ENCODE measurements around the gene ATRAID.

Gene ATRAID

GRCh38 chr2:27220091-27220490 is 8.2 kb downstream of the ATRAID start:
- DNase-seq = no peak

GRCh38 chr2:27221166-27221565 is 9.3 kb downstream of the ATRAID start:
- DNase-seq = no peak

- no peak for DNase-seq
These were observed 10.6 kb downstream of the ATRAID start for GRCh38 chr2:27222407-27222806.

GRCh38 chr2:27223416-27223815 is 11.6 kb downstream of the ATRAID start:
- no peak for DNase-seq

- no peak for DNase-seq
These were observed 13.7 kb downstream of the ATRAID start for GRCh38 chr2:27225526-27225925.

GRCh38 chr2:27227501-27227900 is 15.7 kb downstream of the ATRAID start:
- no peak for DNase-seq

GRCh38 chr2:27231921-27232320 is 20.1 kb downstream of the ATRAID start:
- DNase-seq = no peak

GRCh38 chr2:27233341-27233740 is 21.5 kb downstream of the ATRAID start:
- DNase-seq = no peak

- no peak for DNase-seq
These were observed 24.3 kb downstream of the ATRAID start for GRCh38 chr2:27236136-27236535.

- DNase-seq = no peak
These were observed 24.8 kb downstream of the ATRAID start for GRCh38 chr2:27236626-27237025.

GRCh38 chr2:27237341-27237945 is 25.6 kb downstream of the ATRAID start:
- DNase-seq = no peak

GRCh38 chr2:27238976-27239375 is 27.1 kb downstream of the ATRAID start:
- DNase-seq = no peak

GRCh38 chr2:27240406-27240805 is 28.6 kb downstream of the ATRAID start:
- no peak for DNase-seq

- DNase-seq = no peak
These were observed 30.1 kb downstream of the ATRAID start for GRCh38 chr2:27241761-27242613.

- DNase-seq = no peak
These were observed 30.7 kb downstream of the ATRAID start for GRCh38 chr2:27242614-27242951.

GRCh38 chr2:27243391-27244130 is 31.7 kb downstream of the ATRAID start:
- no peak for DNase-seq

GRCh38 chr2:27245116-27245515 is 33.3 kb downstream of the ATRAID start:
- no peak for DNase-seq

- no peak for DNase-seq
These were observed 33.8 kb downstream of the ATRAID start for GRCh38 chr2:27245626-27246025.

- DNase-seq = no peak
These were observed 36.1 kb downstream of the ATRAID start for GRCh38 chr2:27247893-27248292.

- DNase-seq = no peak
These were observed 37.5 kb downstream of the ATRAID start for GRCh38 chr2:27249159-27249890.

- no peak for DNase-seq
These were observed 38.2 kb downstream of the ATRAID start for GRCh38 chr2:27249891-27250651.

GRCh38 chr2:27250652-27251379 is 39.0 kb downstream of the ATRAID start:
- DNase-seq = no peak
